GM18502 (cell line): Measurements from ENCODE around the gene SH3BP5.

Experiments
- ATAC-seq: cut with Tn5 transposase; IDR thresholded peaks from one replicate; pipeline ENCODE4 v1.9.1; 2021; ENCODE audit warnings: mild to moderate bottlenecking; ENCODE audit not compliant: unreplicated experiment, poor library complexity

SH3BP5 gene

DNA sequence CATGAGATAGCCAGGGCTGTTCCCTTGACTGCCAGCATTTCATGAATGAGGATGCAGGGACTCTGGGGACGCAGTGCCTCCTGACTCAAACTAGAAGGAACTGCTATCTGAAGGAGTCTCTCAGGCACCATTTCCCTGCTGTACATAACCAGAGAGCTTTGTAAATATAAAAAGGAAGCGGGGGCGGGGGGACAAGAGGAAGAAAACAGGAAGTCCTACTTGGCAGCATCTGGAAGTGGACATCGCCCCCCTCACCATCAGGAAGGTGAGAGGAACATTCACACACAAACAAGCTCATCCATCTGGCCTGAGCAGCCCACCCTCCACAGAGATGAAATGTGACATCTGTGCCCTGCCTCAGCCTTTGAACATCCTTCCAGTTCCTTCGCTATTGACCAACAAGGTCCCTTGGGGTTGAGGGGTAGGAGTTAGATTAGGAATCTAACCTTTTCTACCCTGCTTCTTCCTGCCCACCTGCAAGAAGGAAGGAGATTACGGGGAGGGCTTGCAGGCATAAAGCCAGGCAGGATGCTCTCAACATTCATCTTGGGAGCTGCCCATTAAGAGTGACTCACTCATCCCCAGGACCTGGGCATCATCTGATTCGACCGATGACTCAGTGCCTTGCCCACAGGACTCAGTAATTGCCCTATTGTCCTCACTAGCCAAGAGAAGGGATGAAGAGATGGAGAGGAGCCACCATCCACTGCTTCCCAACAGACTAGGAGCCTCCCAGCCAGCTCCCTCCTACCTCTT, 31.9 kb downstream of the SH3BP5 start:
- ATAC-seq = no peak

- ATAC-seq = no peak
Observed at GRCh38 chr3:15299036-15299435, 33.4 kb downstream of the SH3BP5 start.

DNA sequence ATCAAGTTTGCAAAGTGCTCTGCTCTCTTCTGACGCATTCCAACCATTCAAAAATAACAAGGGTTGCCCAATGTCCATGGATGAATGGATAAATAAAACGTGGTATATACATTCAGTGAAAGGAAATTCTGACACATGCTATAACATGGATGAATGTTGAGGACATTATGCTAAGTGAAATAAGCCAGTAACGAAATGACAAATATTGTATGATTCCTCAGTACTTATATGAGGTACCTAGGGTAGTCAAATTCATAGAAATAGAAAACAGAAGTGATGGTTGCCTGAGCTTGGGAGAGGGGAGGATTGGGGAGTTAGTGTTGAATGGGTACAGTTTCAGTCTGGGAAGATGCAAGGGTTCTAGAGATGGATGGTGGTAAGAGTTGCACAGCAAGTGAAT, 33.9 kb downstream of the SH3BP5 start:
- no peak for ATAC-seq

- no peak for ATAC-seq
Observed at GRCh38 chr3:15297608-15298350, 34.6 kb downstream of the SH3BP5 start.

- ATAC-seq = no peak
Observed at GRCh38 chr3:15295506-15295905, 36.9 kb downstream of the SH3BP5 start.

DNA sequence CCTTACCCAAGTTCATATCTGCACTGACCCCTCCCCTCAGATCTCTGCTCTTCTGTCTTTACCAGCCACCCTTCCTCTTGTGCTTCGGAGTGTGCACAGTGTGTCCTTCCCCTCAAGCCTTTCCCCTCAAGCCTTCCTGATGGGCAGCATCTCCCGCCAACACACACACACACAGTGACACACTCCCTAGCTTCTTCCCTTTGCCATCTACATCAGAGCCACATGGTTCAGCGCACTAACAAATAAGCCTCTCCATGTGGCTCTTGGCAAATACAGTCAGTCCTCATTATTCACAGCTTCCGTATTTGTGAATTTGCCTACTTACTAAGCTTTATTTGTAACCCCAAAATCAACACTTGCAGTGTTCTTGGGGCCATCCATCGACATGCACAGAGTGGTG, 37.5 kb downstream of the SH3BP5 start:
- no peak for ATAC-seq

GRCh38 chr3:15292765-15293522, 39.4 kb downstream of the SH3BP5 start:
- ATAC-seq = no peak

DNA sequence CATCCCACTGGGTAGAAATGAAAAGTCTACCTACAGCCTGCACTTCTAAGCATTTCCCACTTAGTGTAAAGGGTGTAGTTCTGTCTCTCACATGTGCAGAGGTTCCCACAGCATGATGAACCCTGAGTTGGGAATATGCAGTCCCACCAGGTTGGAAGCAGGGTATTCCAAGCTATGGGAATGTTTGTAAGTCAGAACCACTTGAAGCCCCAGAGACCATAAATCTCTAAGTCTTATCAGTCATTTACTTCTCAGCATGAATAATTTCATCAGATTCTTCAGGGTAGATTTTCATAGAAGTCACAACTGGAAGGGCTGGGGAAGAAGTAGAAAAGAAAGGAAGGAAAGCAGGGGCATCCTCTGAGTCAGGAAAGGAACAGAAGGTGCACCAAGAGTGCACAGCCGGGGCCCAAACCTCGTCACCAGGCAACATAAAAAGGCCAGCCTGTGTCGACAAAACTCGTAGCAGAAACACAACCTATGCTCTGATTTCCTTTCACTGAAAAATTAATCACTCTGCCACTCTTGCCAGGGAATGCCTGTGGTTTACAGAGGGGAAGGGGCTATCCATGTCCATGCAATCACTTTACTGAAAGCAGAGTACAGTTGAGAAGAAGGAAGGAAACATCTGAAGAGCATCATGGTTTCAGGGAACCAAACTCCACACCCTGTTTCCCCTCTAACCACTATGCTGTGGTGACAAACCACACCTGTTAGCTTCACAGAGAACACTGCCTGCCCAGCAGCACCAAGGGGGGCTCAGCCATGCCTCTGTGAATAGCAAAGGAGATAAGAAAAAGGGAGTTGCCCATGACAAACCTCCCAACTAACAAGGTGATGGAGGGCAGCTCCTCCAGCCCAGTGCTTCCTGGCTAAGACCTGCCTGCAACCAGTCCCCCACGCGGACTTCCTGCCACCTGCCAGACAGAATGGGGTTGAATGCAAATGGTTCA, 40.5 kb downstream of the SH3BP5 start:
- peak; percentile 93 for ATAC-seq

DNA sequence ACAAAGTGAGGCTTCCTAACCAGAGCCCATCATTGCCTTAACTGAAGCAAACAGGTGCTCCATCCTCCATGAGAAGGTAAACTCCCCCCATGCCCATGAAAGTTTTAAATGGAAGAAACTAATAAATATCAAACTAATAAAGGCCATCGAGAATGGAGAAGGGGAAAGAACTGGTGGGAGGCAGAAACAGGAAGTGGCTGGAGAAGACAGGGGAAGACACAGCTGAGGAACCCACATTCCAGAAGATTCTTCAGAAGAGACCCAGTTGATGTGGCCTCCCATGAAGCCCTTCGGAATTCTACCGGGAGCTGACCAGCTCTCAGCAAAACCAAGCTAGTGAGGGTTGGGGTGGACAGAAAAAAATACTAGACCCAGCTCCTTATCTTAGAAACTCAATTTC, 41.6 kb downstream of the SH3BP5 start:
- ATAC-seq = no peak

DNA sequence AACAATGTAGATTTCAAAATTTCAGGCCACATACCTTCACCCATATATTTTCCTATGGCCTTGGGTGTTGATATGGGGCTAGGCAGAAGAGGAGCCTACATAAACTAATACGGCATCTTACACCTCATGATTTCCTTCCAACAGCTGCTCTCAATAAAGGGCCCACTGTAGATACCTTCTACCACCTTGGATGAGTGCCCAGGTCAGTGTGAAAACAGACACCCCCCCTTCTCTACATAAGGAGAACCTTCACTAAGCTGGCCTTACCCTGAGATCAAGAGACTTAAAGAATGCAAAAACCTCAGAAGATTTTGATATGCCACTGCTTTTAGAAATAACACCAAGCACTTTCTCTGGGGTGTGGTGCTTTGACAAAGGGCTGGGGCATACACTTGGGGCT, 42.7 kb downstream of the SH3BP5 start:
- ATAC-seq = no peak

GRCh38 chr3:15288331-15289035, 43.9 kb downstream of the SH3BP5 start:
- no peak for ATAC-seq

GRCh38 chr3:15287565-15288330, 44.6 kb downstream of the SH3BP5 start:
- no peak for ATAC-seq

DNA sequence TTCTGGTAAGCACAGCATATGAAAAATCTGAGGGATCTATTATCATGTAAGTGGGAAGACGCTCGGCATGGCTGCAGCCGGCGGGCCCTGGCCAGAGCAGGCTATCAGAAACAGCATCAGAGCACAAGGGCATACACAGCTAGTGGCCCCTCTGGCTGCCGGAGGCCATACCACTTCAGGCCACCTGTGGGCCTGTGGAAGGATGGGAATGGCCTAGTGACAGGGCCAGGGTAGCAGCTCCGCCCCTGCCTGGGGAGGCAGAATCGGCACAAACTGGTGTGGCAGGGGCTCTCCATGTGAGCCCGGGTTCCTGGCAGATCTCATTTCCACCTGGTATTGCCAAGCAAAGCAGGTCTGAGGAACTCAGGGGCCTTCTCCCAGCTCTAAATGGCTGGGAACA, 46.4 kb downstream of the SH3BP5 start:
- no peak for ATAC-seq

DNA sequence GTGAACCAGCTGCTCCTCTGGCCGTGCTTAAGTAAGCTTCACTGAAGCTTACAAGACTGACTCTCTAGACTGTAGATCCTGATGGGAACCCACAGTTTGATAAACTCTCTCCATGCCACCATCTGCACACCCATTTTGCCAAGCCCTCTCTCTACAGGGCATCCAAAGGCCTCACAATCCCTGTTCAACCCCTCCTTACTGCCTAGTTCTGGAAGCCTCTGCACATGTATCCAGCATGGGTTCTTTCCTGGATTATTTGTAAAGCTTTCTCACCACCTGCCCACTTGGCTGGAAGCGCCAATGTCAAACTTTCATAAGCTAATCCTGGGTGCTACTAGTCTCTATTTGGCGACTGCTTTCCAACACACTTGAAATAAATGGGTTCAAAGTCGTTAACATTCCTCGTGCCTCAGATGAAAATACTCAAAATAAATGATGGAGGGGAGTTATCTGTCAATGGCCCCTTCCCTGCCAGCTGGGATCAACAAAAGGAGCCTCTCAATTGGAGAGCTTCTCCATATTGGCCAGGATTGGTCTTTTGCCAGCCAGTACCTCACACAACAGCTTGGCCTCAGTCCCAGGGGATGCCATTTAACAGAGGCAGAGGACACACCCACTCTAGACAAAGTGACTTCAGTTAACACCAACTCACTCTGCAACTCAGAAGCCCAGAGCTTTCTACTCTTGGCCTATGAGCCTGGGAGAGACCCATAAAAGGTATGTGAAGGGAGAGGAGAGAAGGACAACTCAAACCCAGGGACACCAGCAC, 48.1 kb downstream of the SH3BP5 start:
- ATAC-seq = no peak

- no peak for ATAC-seq
Observed at GRCh38 chr3:15283702-15284101, 48.7 kb downstream of the SH3BP5 start.

DNA sequence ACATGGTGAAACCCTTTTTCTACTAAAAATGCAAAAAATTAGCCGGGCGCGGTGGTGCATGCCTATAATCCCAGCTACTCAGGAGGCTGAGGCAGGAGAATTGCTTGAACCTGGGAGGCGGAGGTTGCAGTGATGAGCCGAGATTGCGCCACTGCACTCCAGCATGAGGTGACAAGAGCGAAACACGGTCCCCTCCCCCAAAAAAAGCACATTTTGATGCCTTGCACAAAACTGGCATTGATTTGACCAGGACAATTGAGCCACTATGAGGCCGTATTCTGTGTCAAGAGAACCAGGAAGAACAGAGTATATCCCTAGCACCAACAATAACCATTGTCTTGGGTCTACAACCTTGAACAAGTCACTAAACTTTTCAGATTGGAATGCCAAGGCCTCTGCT, 50.6 kb downstream of the SH3BP5 start:
- no peak for ATAC-seq

DNA sequence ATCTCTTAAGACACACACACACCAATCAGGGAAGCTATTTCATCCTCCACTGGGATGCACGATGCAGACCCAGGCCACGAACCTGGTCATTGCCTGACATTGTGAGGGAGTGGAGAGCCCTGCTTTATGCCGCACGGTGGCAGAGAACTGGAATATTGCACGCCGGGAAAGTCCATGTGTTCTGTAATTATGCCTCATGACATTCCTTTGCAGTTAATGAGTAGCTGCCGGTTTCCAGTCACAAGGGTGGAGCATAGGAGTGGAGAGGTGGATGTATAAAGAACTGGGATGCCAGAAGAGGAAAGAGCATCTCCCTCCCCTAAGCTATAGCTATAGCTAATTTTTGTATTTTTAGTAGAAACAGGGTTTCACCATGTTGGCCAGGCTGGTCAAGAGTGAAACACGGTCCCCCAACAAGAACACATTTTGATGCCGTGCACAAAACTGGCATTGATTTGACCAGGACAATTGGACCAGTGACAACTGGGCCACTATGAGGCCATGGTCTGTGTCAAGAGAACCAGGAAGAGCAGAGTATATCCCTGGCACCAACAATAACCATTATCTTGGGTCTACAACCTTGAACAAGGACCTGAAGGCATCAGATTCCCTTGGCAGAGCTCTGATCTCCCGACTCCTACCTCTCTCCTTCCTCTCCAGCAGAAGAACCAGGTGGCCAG, 51.4 kb downstream of the SH3BP5 start:
- ATAC-seq = no peak
